ENCODE data around the gene SIGLEC8.
"Not testable (repeated sequence)": the region's sequence is repeated elsewhere in the genome, so short reads cannot be mapped to it uniquely, and the experiment has no call there.

Gene SIGLEC8

DNA sequence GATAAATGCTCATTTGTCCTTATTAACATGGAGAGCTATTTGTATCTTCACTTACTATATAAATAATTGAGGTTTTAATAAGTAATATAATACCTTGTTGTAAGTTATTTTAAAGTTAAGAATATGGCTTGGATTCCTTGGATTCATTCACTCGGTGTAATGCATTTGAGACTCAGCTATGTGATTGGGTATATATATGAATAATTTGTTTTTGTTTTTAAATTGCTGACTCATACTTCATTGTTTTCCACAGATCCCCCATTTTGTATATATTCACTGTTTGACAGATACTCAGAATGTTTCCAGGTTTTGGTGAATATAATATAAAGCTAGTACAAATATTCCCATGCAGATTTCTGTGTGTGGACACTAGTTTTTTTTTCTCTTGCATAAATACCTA is 13.3 kb upstream of the SIGLEC8 start:
- no peaks in the 10 kb centered on the region for H3K9me3 ChIP-seq (ENCODE audit: low read length)
- no peaks in the 10 kb centered on the region for H3K36me3 ChIP-seq (ENCODE audit: insufficient read depth, low read length)
- H3K4me3 ChIP-seq (ENCODE audit: low read depth in 1 of 2, low read length in 2 of 2) = no peak overlapping the region
- H3K4me1 ChIP-seq (ENCODE audit: insufficient read depth, low read length) = no peaks in the 10 kb centered on the region
- H3K9ac ChIP-seq (ENCODE audit: low read length) = no peak overlapping the region
- H3K27ac ChIP-seq (ENCODE audit: low read depth, low read length) = no peak overlapping the region
- H3K27me3 ChIP-seq (ENCODE audit: control insufficient read depth in 1 of 2, insufficient read depth in 2 of 2, low read length in 2 of 2) = peaks cover 0 to 11% of the 10 kb centered on the region in 2 donors

DNA sequence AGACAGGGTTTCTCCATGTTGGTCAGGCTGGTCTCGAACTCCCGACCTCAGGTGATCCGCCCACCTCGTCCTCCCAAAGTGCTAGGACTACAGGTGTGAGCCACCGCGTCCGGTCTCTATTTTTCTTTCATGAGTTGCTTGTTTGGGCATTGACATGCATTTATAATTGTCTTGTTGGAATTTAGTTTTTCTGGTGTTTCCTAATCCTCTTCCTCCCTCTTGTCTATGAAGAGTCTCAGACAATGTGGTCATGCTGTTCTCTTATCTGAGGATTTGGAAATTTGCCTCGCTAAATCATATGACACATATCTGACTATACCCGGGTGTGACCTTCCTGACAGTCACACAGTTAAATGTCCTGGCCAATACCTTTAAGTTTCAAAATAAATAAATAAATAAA is 12.7 kb upstream of the SIGLEC8 start:
- no peak overlapping the region for H3K27ac ChIP-seq (ENCODE audit: low read depth, low read length)
- peaks cover 0 to 11% of the 10 kb centered on the region in 2 donors for H3K27me3 ChIP-seq (ENCODE audit: control insufficient read depth in 1 of 2, insufficient read depth in 2 of 2, low read length in 2 of 2)
- no peaks in the 10 kb centered on the region for H3K4me1 ChIP-seq (ENCODE audit: insufficient read depth, low read length)
- no peak overlapping the region for H3K4me3 ChIP-seq (ENCODE audit: low read depth in 1 of 2, low read length in 2 of 2)
- no peak overlapping the region for H3K9ac ChIP-seq (ENCODE audit: low read length)
- no peaks in the 10 kb centered on the region for H3K36me3 ChIP-seq (ENCODE audit: insufficient read depth, low read length)
- no peaks in the 10 kb centered on the region for H3K9me3 ChIP-seq (ENCODE audit: low read length)

DNA sequence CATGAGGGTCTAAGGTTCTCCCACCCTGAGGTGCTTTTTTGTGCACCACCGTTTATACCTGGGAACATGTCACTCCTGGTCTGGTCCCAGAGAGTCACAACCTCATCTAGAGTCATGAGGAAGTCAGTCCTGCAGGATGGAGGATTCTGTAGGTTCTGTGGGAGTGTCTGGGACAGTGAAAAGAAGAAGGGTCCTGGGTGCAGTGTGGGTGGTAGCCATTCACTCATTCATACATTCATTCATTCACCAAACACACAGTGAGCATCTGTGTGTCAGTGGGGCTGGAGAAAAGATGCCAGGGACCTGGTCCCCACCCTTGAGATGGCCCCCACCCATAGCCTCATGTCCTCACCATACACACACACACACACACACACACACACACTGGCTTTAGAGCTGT is 11.4 kb upstream of the SIGLEC8 start:
- no peak overlapping the region for H3K4me3 ChIP-seq (ENCODE audit: low read depth in 1 of 2, low read length in 2 of 2)
- no peak overlapping the region for H3K9ac ChIP-seq (ENCODE audit: low read length)
- no peaks in the 10 kb centered on the region for H3K9me3 ChIP-seq (ENCODE audit: low read length)
- H3K27me3 ChIP-seq (ENCODE audit: control insufficient read depth in 1 of 2, insufficient read depth in 2 of 2, low read length in 2 of 2) = peaks cover 0 to 11% of the 10 kb centered on the region in 2 donors
- H3K36me3 ChIP-seq (ENCODE audit: insufficient read depth, low read length) = no peaks in the 10 kb centered on the region
- no peaks in the 10 kb centered on the region for H3K4me1 ChIP-seq (ENCODE audit: insufficient read depth, low read length)
- no peak overlapping the region for H3K27ac ChIP-seq (ENCODE audit: low read depth, low read length)

DNA sequence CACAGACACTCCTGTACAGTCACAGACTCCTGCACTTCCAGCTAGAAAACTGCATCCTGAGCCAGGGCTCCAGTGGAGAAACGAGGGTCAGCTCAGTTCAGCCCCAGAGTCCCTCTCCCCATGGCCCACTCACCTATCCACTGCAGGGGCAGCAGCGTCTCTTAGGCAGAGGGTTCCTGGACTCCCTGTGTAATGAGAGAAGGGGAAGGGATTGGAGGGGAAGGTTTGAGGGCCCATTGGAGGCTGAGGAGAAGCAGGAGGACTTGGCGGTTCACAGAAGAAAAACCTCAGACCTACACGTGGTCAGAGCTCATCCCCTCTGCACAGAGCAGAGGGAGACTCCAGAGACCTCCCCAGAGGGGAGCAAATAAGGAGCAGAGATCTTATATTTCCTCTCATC is 10.9 kb upstream of the SIGLEC8 start:
- Histone ChIP-seq H3K27ac (ENCODE audit: low read depth, low read length) (no peak overlapping the region), H3K9ac (ENCODE audit: low read length) (no peak overlapping the region), H3K4me1 (ENCODE audit: insufficient read depth, low read length) (no peaks in the 10 kb centered on the region), H3K9me3 (ENCODE audit: low read length) (no peaks in the 10 kb centered on the region), H3K27me3 (ENCODE audit: control insufficient read depth in 1 of 2, insufficient read depth in 2 of 2, low read length in 2 of 2) (peaks cover 0 to 11% of the 10 kb centered on the region in 2 donors), H3K36me3 (ENCODE audit: insufficient read depth, low read length) (no peaks in the 10 kb centered on the region), H3K4me3 (ENCODE audit: low read depth in 1 of 2, low read length in 2 of 2) (no peak overlapping the region)

DNA sequence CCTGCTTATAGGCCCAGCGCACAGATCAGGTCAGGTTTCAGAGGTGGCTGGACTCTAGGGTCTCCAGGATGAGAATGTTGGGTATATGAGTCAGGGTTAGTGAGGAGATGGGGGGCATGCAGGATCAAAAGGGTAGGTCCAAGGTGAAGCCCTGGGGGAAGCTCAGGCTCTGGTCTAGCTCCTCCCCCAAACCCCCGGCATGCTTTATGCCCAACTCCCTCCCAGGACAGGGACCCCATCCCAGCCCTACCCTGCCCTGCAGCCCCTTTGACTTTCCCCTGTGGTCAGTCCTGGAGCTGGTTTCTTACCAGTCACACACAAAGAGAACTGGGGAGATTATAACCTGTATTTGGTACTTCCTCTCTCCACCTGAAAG is 10.3 kb upstream of the SIGLEC8 start:
- Histone ChIP-seq H3K4me1 (ENCODE audit: insufficient read depth, low read length) (no peaks in the 10 kb centered on the region), H3K4me3 (ENCODE audit: low read depth in 1 of 2, low read length in 2 of 2) (no peak overlapping the region), H3K27me3 (ENCODE audit: control insufficient read depth in 1 of 2, insufficient read depth in 2 of 2, low read length in 2 of 2) (peaks cover 0 to 9% of the 10 kb centered on the region in 2 donors), H3K9ac (ENCODE audit: low read length) (no peak overlapping the region), H3K27ac (ENCODE audit: low read depth, low read length) (no peak overlapping the region), H3K36me3 (ENCODE audit: insufficient read depth, low read length) (no peaks in the 10 kb centered on the region), H3K9me3 (ENCODE audit: low read length) (no peaks in the 10 kb centered on the region)

DNA sequence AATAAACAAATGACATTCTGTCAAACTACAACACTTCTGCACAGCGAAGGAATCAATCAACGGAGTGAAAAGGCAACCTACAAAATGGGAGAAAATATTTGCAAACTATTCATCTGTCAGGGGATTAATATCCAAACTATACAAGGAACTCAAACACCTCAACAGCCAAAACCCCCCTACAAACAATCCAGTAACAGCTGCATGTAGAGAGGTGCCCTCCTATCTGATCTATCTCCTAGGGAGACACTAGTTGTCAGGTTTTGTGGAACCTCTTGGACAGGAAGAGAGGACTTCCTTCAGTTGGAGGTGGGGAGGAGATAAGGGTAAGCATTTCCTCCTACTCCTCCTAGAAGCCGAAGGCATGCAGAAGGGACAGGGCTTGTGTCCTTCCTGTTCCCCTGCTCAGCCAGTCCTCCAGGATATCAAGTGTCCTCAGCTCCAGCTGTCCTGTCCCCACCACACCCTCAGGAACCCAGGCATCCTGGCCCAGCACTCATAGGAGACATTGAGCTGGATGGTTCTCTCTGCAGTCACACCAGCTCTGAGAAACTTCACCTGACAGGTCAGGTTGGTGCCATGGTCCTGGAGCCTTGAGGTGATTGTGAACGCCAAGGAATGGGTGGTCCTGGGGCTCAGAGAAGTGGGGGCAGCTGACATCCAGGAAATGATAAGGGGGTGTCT is 9.8 kb upstream of the SIGLEC8 start:
- Histone ChIP-seq H3K27me3 (ENCODE audit: control insufficient read depth in 1 of 2, insufficient read depth in 2 of 2, low read length in 2 of 2) (peaks cover 0 to 5% of the 10 kb centered on the region in 2 donors), H3K36me3 (ENCODE audit: insufficient read depth, low read length) (no peaks in the 10 kb centered on the region), H3K4me1 (ENCODE audit: insufficient read depth, low read length) (no peaks in the 10 kb centered on the region), H3K9ac (ENCODE audit: low read length) (no peak overlapping the region), H3K9me3 (ENCODE audit: low read length) (no peaks in the 10 kb centered on the region), H3K4me3 (ENCODE audit: low read depth in 1 of 2, low read length in 2 of 2) (no peak overlapping the region), H3K27ac (ENCODE audit: low read depth, low read length) (no peak overlapping the region)

DNA sequence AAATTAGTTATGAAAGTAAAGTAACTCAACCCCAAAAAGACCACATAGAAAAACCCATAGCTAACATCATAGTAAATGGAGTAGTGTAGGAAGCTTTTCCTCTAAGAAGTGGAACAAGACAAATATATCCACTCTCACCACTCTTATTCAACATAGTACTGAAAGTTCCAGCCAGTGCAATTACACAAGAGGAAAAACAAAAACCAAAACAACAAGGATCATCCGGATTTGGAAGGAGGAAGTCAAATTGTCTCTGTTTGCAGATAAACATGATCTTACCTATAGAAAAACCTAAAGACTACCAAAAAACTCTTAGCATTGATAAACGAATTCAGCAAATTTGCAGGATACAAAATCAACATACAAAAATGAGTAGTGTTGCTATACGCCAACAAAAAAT is 8.5 kb upstream of the SIGLEC8 start:
- Histone ChIP-seq H3K9me3 (ENCODE audit: low read length) (no peaks in the 10 kb centered on the region), H3K4me1 (ENCODE audit: insufficient read depth, low read length) (no peaks in the 10 kb centered on the region), H3K27me3 (ENCODE audit: control insufficient read depth in 1 of 2, insufficient read depth in 2 of 2, low read length in 2 of 2) (peaks cover 0 to 14% of the 10 kb centered on the region in 2 donors), H3K4me3 (ENCODE audit: low read depth in 1 of 2, low read length in 2 of 2) (no peak overlapping the region), H3K9ac (ENCODE audit: low read length) (no peak overlapping the region), H3K27ac (ENCODE audit: low read depth, low read length) (no peak overlapping the region), H3K36me3 (ENCODE audit: insufficient read depth, low read length) (no peaks in the 10 kb centered on the region)

DNA sequence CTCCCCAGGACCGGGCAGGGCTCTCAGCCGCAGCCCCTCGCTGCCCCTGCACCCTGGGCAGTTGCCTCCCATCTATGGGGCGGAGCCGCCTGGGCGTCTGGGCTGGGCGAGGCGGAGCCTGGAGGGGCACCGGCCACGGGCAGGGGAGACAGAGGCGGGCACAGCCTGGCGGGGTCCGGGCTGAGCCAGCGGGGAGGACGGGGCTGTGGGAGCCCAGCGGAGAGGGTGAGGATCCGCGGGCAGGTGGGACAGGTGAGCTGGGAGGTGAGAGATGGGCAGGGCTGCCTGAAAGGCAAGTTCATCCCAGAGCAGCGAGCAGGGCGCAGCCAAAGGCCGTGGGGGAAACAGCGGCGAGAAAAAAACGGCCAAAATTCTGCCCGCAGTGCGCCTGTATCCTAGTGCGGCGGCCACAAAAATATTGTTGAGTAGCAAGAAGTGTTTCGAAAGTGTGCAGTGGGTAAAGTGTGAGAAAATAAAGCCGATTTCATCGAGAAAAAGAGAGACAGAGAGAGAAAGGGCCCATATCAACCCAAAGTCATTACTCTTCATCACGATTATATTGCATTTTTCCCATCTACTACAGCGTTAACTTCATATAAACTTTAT is 5.8 kb upstream of the SIGLEC8 start:
- H3K27ac ChIP-seq (ENCODE audit: low read depth, low read length); H3K9ac ChIP-seq (ENCODE audit: low read length); H3K36me3 ChIP-seq (ENCODE audit: insufficient read depth, low read length); H3K4me1 ChIP-seq (ENCODE audit: insufficient read depth, low read length); H3K4me3 ChIP-seq (ENCODE audit: low read depth in 1 of 2, low read length in 2 of 2); H3K9me3 ChIP-seq (ENCODE audit: low read length): not testable (repeated sequence)
- H3K27me3 ChIP-seq (ENCODE audit: control insufficient read depth in 1 of 2, insufficient read depth in 2 of 2, low read length in 2 of 2) = peaks cover 0 to 12% of the 10 kb centered on the region in 2 donors

DNA sequence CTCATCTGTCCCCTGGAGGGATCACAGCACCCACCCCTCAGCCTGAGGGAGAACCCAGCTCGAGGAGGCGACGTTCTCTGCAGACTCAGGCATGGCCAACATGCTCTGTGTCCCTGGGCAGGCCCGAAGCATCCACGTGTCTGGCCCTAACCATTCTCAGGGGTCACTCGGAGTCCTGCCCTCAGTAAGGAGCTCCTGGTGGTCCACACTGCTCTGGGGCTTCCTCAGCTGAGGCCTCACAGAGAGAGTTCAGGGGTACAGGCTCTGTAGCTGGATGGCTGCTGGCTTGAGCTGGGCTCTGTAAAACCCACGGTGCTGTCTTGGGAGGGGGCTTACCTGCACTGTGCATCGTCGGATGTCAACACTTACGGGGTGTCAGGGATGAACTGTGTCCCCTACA is 4.4 kb upstream of the SIGLEC8 start:
- H3K27me3 ChIP-seq (ENCODE audit: control insufficient read depth in 1 of 2, insufficient read depth in 2 of 2, low read length in 2 of 2) = peaks cover 0 to 9% of the 10 kb centered on the region in 2 donors
- H3K4me3 ChIP-seq (ENCODE audit: low read depth in 1 of 2, low read length in 2 of 2) = no peak overlapping the region
- H3K36me3 ChIP-seq (ENCODE audit: insufficient read depth, low read length) = no peaks in the 10 kb centered on the region
- no peak overlapping the region for H3K9ac ChIP-seq (ENCODE audit: low read length)
- H3K27ac ChIP-seq (ENCODE audit: low read depth, low read length) = no peak overlapping the region
- H3K9me3 ChIP-seq (ENCODE audit: low read length) = no peaks in the 10 kb centered on the region
- no peaks in the 10 kb centered on the region for H3K4me1 ChIP-seq (ENCODE audit: insufficient read depth, low read length)

DNA sequence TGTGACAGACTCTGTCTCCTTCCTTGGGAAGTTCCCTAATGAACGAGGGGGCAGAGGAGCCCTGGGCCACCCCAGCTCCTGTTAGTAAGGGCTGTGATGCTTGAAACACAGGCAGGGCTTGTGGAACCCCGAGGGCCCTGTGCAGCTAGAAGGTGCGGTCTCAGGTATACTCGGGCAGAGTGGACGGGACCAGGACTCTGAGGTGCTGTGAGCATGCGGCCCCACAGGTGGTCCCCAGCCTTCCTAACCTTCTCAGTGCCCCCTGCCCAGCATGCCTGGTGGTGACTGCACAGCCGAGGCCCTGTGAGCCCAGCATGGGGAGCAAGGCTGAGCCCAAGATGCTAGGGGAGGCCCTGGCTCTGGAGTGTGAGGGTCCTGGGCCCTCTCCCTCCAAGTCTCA is 4.0 kb upstream of the SIGLEC8 start:
- Histone ChIP-seq H3K36me3 (ENCODE audit: insufficient read depth, low read length) (no peaks in the 10 kb centered on the region), H3K27me3 (ENCODE audit: control insufficient read depth in 1 of 2, insufficient read depth in 2 of 2, low read length in 2 of 2) (peaks cover 0 to 9% of the 10 kb centered on the region in 2 donors), H3K4me3 (ENCODE audit: low read depth in 1 of 2, low read length in 2 of 2) (no peak overlapping the region), H3K9me3 (ENCODE audit: low read length) (no peaks in the 10 kb centered on the region), H3K4me1 (ENCODE audit: insufficient read depth, low read length) (no peaks in the 10 kb centered on the region), H3K9ac (ENCODE audit: low read length) (no peak overlapping the region), H3K27ac (ENCODE audit: low read depth, low read length) (no peak overlapping the region)

DNA sequence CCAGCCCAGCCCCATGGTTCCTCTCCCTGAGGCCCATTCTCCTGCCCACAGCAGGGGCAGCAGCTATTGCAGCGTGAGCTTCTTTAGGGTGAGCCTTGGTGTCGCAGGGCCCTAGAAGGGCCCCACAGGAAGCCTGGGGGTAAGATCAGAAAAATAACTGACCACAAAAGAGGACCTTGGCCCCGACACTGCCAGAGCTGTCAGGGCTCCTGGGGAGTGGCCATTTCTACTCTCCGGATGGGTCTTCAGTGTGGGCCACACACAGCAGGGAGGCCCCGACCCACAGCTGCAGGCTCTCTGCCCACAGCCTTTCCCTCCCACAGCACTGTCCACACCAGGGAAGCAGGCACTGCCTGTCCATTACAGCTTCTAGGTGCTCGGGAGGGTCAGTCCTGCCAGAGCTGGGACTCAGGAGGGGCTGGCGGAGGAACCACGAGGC is 3.5 kb upstream of the SIGLEC8 start:
- H3K9ac ChIP-seq (ENCODE audit: low read length) = no peak overlapping the region
- no peaks in the 10 kb centered on the region for H3K9me3 ChIP-seq (ENCODE audit: low read length)
- H3K4me3 ChIP-seq (ENCODE audit: low read depth in 1 of 2, low read length in 2 of 2) = no peak overlapping the region
- H3K27ac ChIP-seq (ENCODE audit: low read depth, low read length) = no peak overlapping the region
- peaks cover 0 to 9% of the 10 kb centered on the region in 2 donors for H3K27me3 ChIP-seq (ENCODE audit: control insufficient read depth in 1 of 2, insufficient read depth in 2 of 2, low read length in 2 of 2)
- no peaks in the 10 kb centered on the region for H3K4me1 ChIP-seq (ENCODE audit: insufficient read depth, low read length)
- no peaks in the 10 kb centered on the region for H3K36me3 ChIP-seq (ENCODE audit: insufficient read depth, low read length)

Measured in muscle layer of colon (tissue), 2 donors.